Mucosa of stomach (tissue), 1 donor: ENCODE measurements around the gene PARVA.

Experiments used
- H3K27me3 ChIP-seq: one replicate; pipeline ENCODE4 v1.7.0; 2013; ENCODE audit warnings: mild to moderate bottlenecking, low read length; ENCODE audit not compliant: control insufficient read depth, insufficient read depth
- H3K36me3 ChIP-seq: one replicate; pipeline ENCODE4 v1.7.0; 2013; ENCODE audit warnings: low read length; ENCODE audit not compliant: control insufficient read depth, insufficient read depth
- H3K4me1 ChIP-seq: one replicate; pipeline ENCODE4 v1.7.0; 2013; ENCODE audit warnings: mild to moderate bottlenecking, low read length; ENCODE audit not compliant: control insufficient read depth, insufficient read depth
- H3K4me3 ChIP-seq: one replicate; pipeline ENCODE4 v1.7.0; 2013; ENCODE audit warnings: low read length
- H3K9ac ChIP-seq: one replicate; pipeline ENCODE4 v1.7.0; 2013; ENCODE audit warnings: mild to moderate bottlenecking, low read length, moderate library complexity
- H3K9me3 ChIP-seq: one replicate; pipeline ENCODE4 v1.7.0; 2013; ENCODE audit warnings: mild to moderate bottlenecking, low read length, moderate library complexity; ENCODE audit not compliant: control insufficient read depth
- donor health status: Pancreatic carcinoma.

The PARVA gene

DNA sequence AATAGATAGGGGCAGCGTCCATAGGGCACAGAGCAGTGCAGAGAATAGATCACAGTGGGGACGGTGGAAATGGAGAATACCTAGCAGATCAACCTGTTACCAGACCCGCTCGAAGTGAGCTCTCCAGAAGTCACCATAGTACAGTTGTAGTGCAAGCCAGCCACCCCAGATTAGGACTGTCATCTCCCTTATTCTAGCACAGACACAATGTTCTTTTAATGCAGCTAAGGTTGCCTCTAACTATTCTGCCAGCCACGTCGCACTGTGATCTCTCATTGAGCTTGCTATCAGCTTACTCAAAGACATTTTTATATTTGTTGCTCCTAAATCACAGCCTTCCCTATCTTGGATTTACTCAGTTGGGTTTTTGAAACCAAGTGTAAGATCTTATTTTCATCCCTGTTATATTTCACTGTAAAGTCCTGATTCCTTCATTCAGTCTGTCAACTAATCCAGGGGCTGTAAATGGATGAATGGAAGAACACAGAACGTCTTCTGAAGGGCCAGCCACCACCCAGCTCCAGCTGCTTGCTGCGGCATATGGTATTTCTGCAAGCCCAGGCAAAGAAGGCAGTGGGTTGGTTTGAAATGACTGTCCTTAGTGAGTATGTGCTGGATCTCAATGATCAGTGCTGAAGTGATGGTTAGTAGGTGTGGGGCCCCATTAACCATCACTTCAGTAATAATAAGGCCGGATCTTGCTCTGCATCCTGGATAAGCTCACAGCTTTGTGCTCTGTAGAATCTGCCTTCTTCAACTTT lies 3.4 kb downstream of the PARVA start:
- H3K4me1 ChIP-seq, result no peaks in the 10 kb centered on the region
- H3K9me3 ChIP-seq, result no peaks in the 10 kb centered on the region
- no peak overlapping the region for H3K9ac ChIP-seq
- no peaks in the 10 kb centered on the region for H3K36me3 ChIP-seq
- H3K27me3 ChIP-seq, result no peaks in the 10 kb centered on the region
- no peak overlapping the region for H3K4me3 ChIP-seq

DNA sequence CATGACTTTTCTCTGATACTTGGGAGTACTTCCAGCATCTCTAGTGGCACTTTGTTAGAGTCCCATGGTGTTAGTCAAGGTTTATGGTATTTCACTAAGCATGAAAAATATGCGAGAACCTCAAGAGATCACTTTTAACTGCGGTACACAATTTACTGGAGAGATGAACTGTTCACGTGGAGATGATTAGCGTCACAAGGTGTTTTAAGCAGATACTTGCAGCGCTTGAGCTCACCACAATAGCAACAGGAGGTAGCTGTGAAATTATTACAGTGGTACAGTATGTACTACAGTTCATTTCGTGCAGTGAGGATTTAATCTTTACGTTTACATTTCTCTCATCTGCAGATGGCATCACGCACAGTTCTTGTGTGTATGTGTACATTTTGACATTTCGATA lies 4.5 kb downstream of the PARVA start:
- Histone ChIP-seq H3K4me3 (no peak overlapping the region), H3K9ac (no peak overlapping the region), H3K27me3 (no peaks in the 10 kb centered on the region), H3K9me3 (no peaks in the 10 kb centered on the region), H3K4me1 (no peaks in the 10 kb centered on the region), H3K36me3 (no peaks in the 10 kb centered on the region)

DNA sequence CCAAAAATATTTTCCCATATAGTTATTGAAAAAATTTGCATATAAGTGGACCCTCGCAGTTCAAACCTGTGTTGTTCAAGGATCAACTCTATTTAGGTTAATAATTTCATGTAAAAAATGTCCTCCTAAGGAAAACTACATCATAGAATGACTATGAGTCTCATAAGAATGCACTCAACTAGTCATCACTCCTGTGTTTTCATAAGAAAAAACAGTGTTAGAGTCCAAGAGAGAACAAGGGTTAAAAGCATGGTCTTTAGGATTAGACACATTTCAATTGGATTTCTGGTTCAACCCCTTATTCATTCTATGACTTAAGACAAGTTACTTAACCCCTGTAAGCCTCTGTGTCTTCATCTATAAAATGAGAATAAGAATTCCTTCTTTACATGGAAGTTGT lies 5.1 kb downstream of the PARVA start:
- Histone ChIP-seq H3K9ac (no peak overlapping the region), H3K27me3 (no peaks in the 10 kb centered on the region), H3K4me3 (no peak overlapping the region), H3K36me3 (no peaks in the 10 kb centered on the region), H3K4me1 (no peaks in the 10 kb centered on the region), H3K9me3 (no peaks in the 10 kb centered on the region)

DNA sequence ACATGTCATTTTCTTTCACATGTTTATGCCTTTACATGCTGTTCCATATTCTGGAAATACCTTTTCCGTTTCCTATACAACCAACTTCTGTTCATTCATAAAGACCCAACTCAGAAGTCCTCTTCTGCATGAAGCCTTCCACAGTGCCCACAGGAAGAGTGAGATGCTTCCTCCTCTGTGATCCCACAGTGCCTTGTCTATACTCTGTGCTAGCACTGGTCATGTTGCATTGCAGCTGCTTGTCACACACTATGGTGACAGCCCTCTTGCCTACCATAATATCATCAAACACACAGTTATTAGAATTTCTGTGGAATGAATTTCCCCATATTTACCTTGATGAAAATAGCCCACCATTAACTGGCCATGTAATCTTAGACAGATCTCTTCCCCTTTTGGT lies 8.9 kb downstream of the PARVA start:
- H3K27me3 ChIP-seq, result no peaks in the 10 kb centered on the region
- H3K4me3 ChIP-seq, result no peak overlapping the region
- no peak overlapping the region for H3K9ac ChIP-seq
- H3K36me3 ChIP-seq, result no peaks in the 10 kb centered on the region
- H3K4me1 ChIP-seq, result peaks cover 29% of the 10 kb centered on the region
- no peaks in the 10 kb centered on the region for H3K9me3 ChIP-seq

DNA sequence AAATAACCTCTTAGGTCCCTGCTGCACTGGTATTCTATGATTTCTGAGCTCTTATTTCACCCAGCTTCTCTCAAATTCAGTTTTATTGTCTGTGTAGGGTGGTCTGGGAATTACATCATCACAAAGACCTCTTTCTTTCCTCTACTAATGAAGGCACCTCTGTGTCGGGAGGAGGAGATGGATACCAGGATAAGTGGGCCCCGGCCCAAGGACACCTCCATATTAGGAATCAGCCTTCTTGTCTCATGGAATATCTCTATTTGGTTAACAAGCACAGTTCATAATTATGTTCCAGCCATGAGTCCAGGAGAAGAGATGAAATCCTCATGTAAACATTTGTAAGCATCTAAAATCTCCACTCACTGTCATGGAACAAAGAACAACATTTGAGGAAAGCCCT lies 9.4 kb downstream of the PARVA start:
- no peaks in the 10 kb centered on the region for H3K36me3 ChIP-seq
- H3K27me3 ChIP-seq, result no peaks in the 10 kb centered on the region
- H3K9me3 ChIP-seq, result no peaks in the 10 kb centered on the region
- H3K4me3 ChIP-seq, result no peak overlapping the region
- no peak overlapping the region for H3K9ac ChIP-seq
- H3K4me1 ChIP-seq, result peaks cover 33% of the 10 kb centered on the region

DNA sequence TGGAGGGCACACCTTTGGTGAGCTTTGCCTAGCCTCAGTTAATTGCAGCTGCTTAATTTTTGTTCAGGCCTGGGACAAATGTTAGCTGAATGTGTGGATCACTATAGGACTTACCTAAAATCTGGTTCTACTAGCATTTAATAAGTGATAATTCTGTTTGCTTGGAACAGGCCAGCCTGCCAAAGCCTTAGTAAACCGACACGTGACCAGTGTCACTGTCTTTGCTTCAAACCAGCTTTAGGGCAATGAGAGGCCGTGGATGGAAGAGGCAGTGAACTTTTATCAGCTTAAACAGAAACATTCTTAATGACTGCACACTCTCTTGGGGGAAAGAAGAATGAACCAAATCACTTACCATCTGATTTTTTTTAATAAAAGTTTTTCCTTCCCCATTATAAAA lies 10.8 kb downstream of the PARVA start:
- H3K4me3 ChIP-seq, result no peak overlapping the region
- H3K4me1 ChIP-seq, result peaks cover 33% of the 10 kb centered on the region
- H3K27me3 ChIP-seq, result no peaks in the 10 kb centered on the region
- no peaks in the 10 kb centered on the region for H3K36me3 ChIP-seq
- no peak overlapping the region for H3K9ac ChIP-seq
- H3K9me3 ChIP-seq, result no peaks in the 10 kb centered on the region

DNA sequence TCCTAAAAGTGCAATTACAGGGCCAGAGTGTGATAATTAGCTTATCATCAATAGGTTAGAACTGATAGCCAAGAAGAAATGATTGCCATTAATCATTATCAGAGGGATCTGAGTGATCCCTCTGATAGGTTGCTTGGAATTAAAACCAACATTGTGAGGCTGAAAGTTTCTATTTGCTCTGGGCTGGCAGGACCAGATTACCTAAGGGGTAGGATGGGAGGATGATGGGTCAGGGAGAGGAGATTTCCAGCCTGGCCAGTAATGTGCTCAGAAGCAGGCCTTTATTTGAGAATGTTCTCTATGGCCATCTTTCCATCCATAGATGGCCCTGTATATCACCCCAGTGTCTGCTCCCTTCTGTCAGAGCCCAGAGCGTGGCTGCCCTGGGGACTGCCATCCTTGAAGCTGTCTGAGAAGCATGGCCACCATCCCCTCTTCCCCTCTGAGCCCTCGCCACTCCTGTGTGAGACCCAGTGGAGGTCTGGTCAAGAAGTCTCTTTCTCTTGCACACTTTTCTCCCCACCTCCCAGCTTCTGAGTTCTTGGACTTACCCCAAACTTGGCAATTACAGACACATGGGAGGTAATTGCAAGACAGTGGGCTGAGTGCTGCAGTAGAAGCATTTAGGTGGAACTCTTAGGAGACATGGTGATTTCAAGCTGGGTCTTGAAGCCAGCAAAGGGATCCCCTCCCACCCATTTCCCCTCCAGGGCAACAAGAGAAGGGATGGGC lies 11.7 kb downstream of the PARVA start:
- Histone ChIP-seq H3K9me3 (no peaks in the 10 kb centered on the region), H3K4me3 (no peak overlapping the region), H3K9ac (no peak overlapping the region), H3K27me3 (no peaks in the 10 kb centered on the region), H3K36me3 (no peaks in the 10 kb centered on the region), H3K4me1 (peaks cover 33% of the 10 kb centered on the region)

DNA sequence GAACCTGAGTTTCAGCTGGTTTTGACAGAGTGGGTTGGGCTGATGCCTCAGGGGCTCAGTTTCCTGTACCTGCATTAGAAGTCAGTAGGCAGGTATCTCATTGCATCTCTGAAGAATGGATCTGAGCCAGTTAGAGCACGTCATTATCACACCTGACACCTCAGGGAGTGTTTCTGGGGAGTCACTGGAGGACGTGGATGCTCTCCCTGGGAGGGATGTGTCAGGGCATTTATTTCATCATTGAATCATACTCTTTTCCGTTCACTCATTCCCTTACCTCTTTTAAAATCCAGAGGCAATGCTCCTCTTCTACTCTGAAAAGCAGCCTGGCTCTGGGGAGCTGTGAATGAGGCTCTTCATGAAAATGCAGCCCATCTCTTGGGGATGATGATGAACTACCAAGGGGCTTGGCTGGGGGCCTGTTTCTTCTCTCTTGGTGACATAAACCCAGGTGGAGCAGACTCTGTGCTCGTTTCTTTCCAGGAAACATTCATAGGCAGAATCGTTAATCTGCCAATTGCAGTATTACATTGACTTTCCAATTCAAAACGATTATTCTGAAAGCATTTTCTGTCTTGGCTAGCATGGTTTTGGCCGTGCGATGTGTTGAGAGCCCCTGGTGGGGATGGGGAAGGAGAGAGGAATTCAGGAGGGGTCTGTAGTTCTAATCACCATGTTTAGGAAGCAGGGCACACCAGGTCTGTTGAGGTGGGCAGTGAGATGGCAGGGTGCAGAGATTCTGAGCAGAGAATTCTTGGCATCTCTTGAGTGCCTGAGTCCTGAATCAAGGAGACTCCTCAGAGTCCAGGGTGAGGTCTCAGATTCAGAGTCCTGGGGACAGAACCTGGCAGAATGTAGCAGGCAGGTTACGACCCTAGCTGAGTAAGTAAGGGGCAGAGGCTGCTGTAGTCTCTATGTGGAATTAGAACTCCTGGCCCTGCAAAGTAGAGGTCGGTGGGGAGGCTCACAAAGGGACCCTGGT lies 12.6 kb downstream of the PARVA start:
- Histone ChIP-seq H3K4me3 (no peak overlapping the region), H3K9me3 (no peaks in the 10 kb centered on the region), H3K27me3 (no peaks in the 10 kb centered on the region), H3K4me1 (peaks cover 33% of the 10 kb centered on the region), H3K36me3 (no peaks in the 10 kb centered on the region), H3K9ac (no peak overlapping the region)

DNA sequence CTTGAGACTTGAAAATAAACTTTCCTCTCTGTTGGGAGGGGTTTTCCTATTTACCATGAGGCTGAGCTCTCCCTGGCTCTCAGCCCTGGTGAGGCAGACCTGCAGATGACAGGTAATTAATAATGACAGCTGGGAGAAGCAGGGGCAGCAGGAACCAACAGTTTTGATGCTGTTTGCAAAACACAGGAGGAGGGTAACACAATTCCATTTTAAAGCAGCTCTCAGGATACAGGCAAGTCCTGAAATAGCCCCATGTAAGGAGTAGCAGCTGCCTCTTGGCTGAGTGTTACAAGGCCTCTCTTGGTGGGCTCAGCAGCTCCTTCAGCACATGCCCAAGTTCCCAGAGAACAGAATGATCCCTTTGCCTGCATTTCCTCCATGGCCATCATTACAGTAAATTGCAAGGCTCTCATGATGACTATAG lies 13.3 kb downstream of the PARVA start:
- Histone ChIP-seq H3K4me3 (no peak overlapping the region), H3K27me3 (no peaks in the 10 kb centered on the region), H3K4me1 (peaks cover 33% of the 10 kb centered on the region), H3K9ac (no peak overlapping the region), H3K36me3 (no peaks in the 10 kb centered on the region), H3K9me3 (no peaks in the 10 kb centered on the region)

DNA sequence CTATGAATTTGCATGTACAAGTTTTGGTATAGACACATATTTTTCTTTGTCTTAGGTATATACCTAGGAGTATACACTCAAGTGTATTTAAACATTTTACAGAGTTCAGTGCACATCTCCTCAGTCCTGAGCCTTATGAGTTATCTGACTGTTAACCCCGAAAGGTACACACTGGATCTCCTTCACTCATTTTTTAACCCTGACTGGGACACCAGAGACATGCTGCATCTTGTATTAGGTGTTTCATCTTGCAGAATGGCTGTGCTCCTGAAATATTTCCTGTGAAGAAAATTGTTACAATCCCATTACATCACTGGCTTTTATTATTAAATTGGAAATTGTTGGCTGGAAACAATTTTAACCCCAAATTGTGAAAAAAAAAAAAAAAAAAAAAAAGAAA lies 15.3 kb downstream of the PARVA start:
- H3K9ac ChIP-seq, result no peak overlapping the region
- no peaks in the 10 kb centered on the region for H3K36me3 ChIP-seq
- no peak overlapping the region for H3K4me3 ChIP-seq
- H3K4me1 ChIP-seq, result peaks cover 33% of the 10 kb centered on the region
- H3K9me3 ChIP-seq, result no peaks in the 10 kb centered on the region
- no peaks in the 10 kb centered on the region for H3K27me3 ChIP-seq

DNA sequence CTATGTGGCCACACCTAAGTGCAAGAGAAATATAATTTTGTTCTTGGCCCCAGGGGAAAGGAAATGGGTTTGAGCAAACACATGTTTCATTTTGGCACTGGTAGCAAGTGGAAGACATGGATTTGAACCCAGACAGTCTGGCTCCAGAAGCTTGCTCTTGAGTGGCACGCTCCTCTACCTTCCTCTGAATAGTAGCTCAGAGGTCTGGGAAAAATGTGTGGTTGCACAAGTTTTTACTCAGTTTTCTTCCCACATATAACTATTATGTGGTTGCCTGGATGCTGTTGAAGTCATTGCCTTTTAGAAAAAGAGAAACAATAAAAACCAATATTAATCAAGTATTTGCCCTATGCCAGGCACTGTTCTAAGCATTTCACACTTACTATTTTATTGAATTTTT lies 16.3 kb downstream of the PARVA start:
- no peaks in the 10 kb centered on the region for H3K36me3 ChIP-seq
- no peak overlapping the region for H3K4me3 ChIP-seq
- H3K9ac ChIP-seq, result no peak overlapping the region
- peaks cover 26% of the 10 kb centered on the region for H3K4me1 ChIP-seq
- H3K27me3 ChIP-seq, result no peaks in the 10 kb centered on the region
- no peaks in the 10 kb centered on the region for H3K9me3 ChIP-seq

DNA sequence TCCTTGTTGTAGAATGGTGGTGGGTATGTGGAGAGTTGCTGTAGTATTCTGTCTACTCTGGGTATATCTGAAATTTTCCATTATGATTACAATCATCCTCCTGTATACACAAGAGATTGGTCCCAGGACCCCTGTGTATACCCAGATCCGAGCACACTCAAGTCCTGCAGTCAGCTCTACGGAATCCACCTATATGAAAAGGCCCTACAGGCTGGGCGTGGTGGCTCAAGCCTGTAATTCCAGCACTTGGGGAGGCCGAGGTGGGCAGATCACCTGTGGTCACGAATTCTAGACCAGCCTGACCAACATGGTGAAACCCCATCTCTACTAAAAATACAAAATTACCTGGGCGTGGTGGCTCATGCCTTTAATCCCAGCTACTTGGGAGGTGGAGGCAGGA lies 17.2 kb downstream of the PARVA start:
- peaks cover 17% of the 10 kb centered on the region for H3K4me1 ChIP-seq
- H3K9ac ChIP-seq, result no peak overlapping the region
- H3K9me3 ChIP-seq, result no peaks in the 10 kb centered on the region
- H3K27me3 ChIP-seq, result no peaks in the 10 kb centered on the region
- H3K36me3 ChIP-seq, result no peaks in the 10 kb centered on the region
- H3K4me3 ChIP-seq, result no peak overlapping the region
